ENCODE data around the gene COL16A1. TPM values are rescaled to one million over a fixed set of nuclear protein-coding genes. Genes with fewer than 3 reads are reported as not detected.
A peak's percentile ranks its signal among the peaks of the same experiment; 100 is the strongest.

Gene COL16A1
- total and polyA plus RNA-seq, 2 of the 4 experiments (the other 2 are of a cell fraction), result 34.2 to 62.8 TPM

GRCh38 chr1:31667065-31667785 is 36.6 kb downstream of the COL16A1 start:
- intact Hi-C loops (cut with micrococcal nuclease), result no loop called here
- ATAC-seq (ENCODE audit: low read depth), result no peak
- TF ChIP-seq MAFK (IDR thresholded peaks at IDR 0.05; ENCODE audit: low read depth, low read length), result no peak
- TF ChIP-seq NFE2L2 (IDR thresholded peaks at IDR 0.05; ENCODE audit: low read depth, low read length), result no peak
- no peak for TF ChIP-seq RAD21 (IDR thresholded peaks at IDR 0.05; ENCODE audit: low read length)
- no peak for TF ChIP-seq MXI1 (IDR thresholded peaks at IDR 0.05; ENCODE audit: borderline replicate concordance, low read depth, low read length)
- TF ChIP-seq BHLHE40 (IDR thresholded peaks at IDR 0.05; ENCODE audit: low read depth, low read length), result no peak
- TF ChIP-seq FOS (IDR thresholded peaks at IDR 0.05; ENCODE audit: low read depth, low read length), result no peak
- no peak for TF ChIP-seq SMC3 (IDR thresholded peaks at IDR 0.05; ENCODE audit: low read depth, low read length)
- TF ChIP-seq USF2 (IDR thresholded peaks at IDR 0.05; ENCODE audit: low read depth, low read length), result no peak
- TF ChIP-seq, protein P1, sequence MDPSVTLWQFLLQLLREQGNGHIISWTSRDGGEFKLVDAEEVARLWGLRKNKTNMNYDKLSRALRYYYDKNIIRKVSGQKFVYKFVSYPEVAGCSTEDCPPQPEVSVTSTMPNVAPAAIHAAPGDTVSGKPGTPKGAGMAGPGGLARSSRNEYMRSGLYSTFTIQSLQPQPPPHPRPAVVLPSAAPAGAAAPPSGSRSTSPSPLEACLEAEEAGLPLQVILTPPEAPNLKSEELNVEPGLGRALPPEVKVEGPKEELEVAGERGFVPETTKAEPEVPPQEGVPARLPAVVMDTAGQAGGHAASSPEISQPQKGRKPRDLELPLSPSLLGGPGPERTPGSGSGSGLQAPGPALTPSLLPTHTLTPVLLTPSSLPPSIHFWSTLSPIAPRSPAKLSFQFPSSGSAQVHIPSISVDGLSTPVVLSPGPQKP (IDR thresholded peaks at IDR 0.05; ENCODE audit: borderline replicate concordance, low read depth, low read length), result no peak
- no peak for TF ChIP-seq CHD1 (IDR thresholded peaks at IDR 0.05; ENCODE audit: low read depth, low read length)
- no peak for TF ChIP-seq CTCF (conservative IDR thresholded peaks at IDR 0.05; ENCODE audit: low read depth, low read length)
- no peak for TF ChIP-seq CEBPB (IDR thresholded peaks at IDR 0.05; ENCODE audit: low read depth, low read length)
- TF ChIP-seq RCOR1 (IDR thresholded peaks at IDR 0.05; ENCODE audit: insufficient replicate concordance, low read length), result no peak
- no peak for TF ChIP-seq MAZ (IDR thresholded peaks at IDR 0.05; ENCODE audit: borderline replicate concordance, low read depth, low read length)
- TF ChIP-seq POLR2A (IDR thresholded peaks at IDR 0.05; ENCODE audit: low read depth, low read length), result no peak

More at GRCh38 chr1:31667065-31667785, 36.6 kb downstream of the COL16A1 start:
- no peaks in the 10 kb centered on the region for H3K9me3 ChIP-seq (ENCODE audit: control insufficient read depth, insufficient read depth, low read length)
- H2BK5ac ChIP-seq (ENCODE audit: low read depth, low read length, poor library complexity, severe bottlenecking), result no peak overlapping the region
- H3K4ac ChIP-seq (ENCODE audit: low read depth, low read length), result no peak overlapping the region
- no peak overlapping the region for H3K4me3 ChIP-seq (ENCODE audit: insufficient read depth, low read depth, low read length)
- POLR2A ChIA-PET (ENCODE audit: unreplicated experiment), result no interaction called here
- in situ Hi-C loops (cut with MboI; ENCODE audit: low sequenced_read_pairs), result loop anchor here (10.0 kb wide), 1 partner anchor 78 kb away; no protein-coding TSS in a partner anchor
- WGBS, 2 experiments (ENCODE audit: extremely low coverage in 2 of 2, insufficient read length in 1 of 2), result 79% methylated on average over 9 of the region's 19 CpGs; no CpG with 5 or more reads in 1 of the 2 experiments
- H2BK20ac ChIP-seq (ENCODE audit: low read depth, low read length), result no peak overlapping the region
- H2BK120ac ChIP-seq (ENCODE audit: low read depth, low read length), result no peak overlapping the region
- no peaks in the 10 kb centered on the region for H3K27me3 ChIP-seq (ENCODE audit: control insufficient read depth, insufficient read depth, low read length)
- no peaks in the 10 kb centered on the region for H4K20me1 ChIP-seq (ENCODE audit: insufficient read depth, low read length)
- no peak overlapping the region for H2BK15ac ChIP-seq (ENCODE audit: low read depth, low read length)
- H3K18ac ChIP-seq (ENCODE audit: low read depth, low read length), result no peak overlapping the region
- H3K56ac ChIP-seq (ENCODE audit: extremely low read depth, insufficient read depth, low read length), result no peak overlapping the region
- no peak overlapping the region for H3K4me2 ChIP-seq (ENCODE audit: low read depth, low read length)
- peaks cover 7% of the 10 kb centered on the region; the same call in 1 of the 2 replicates for H3K9me1 ChIP-seq (ENCODE audit: insufficient read depth, low read length)
- dilution Hi-C loops (cut with HindIII; ENCODE audit: low sequenced_read_pairs, unreplicated experiment), result no loop called here
- H3K79me1 ChIP-seq (ENCODE audit: low read depth in 1 of 2, low read length in 2 of 2), result peaks cover 0 to 3% of the 10 kb centered on the region in 2 experiments; a peak in 1 of 4 replicates
- H4K8ac ChIP-seq (ENCODE audit: low read depth in 2 of 2, low read length in 2 of 2), result no peak overlapping the region
- no peak overlapping the region for H2AK5ac ChIP-seq (ENCODE audit: low read depth, low read length)
- no peak overlapping the region for H3K14ac ChIP-seq (replicated peaks; ENCODE audit: low read depth, low read length)
- H4K91ac ChIP-seq (ENCODE audit: insufficient read depth, low read depth, low read length), result no peak overlapping the region
- DNase-seq, result no peak
- peaks cover 70% of the 10 kb centered on the region for H3K36me3 ChIP-seq (ENCODE audit: control insufficient read depth, insufficient read depth, low read length)
- H2AFZ ChIP-seq (replicated peaks; ENCODE audit: low read length, poor library complexity), result no peak overlapping the region
- no peak overlapping the region for H3K27ac ChIP-seq (ENCODE audit: insufficient read depth, low read length)
- H2AK9ac ChIP-seq (replicated peaks; ENCODE audit: low read depth, low read length, poor library complexity), result peak overlapping the region; percentile 58
- H3K4me1 ChIP-seq (ENCODE audit: control insufficient read depth, insufficient read depth, low read length), result peaks cover 12% of the 10 kb centered on the region
- CTCF ChIA-PET, result interaction anchor here (1.0 to 1.4 kb wide), 2 partner anchors 8 to 79 kb away, joined by 4 read pairs; no protein-coding TSS in a partner anchor
- H3K9ac ChIP-seq (ENCODE audit: low read depth, low read length), result no peak overlapping the region
- no peak overlapping the region for H4K5ac ChIP-seq (ENCODE audit: low read depth, low read length)
- no peak overlapping the region for H3K23ac ChIP-seq (ENCODE audit: low read depth, low read length)
- BruUV-seq (replicated peaks), result no TSS peak

Measured in IMR-90 (cell line).